Activated CD4-positive, alpha-beta T cell treated with anti-CD3 and anti-CD28 coated beads for 24 hours (primary cell): ENCODE results near the gene OSBPL10.
A peak's percentile ranks its signal among the peaks of the same experiment; 100 is the strongest.

Experiments
- DNase-seq, 2 donors: peaks; one replicate each; pipeline ENCODE4 v3.0.0-alpha.2; 2020; ENCODE audit warnings: low read depth in 2 of 2

The OSBPL10 gene

GRCh38 chr3:31772758-31773473, 208.1 kb downstream of the OSBPL10 start:
- DNase-seq = no peak

DNA sequence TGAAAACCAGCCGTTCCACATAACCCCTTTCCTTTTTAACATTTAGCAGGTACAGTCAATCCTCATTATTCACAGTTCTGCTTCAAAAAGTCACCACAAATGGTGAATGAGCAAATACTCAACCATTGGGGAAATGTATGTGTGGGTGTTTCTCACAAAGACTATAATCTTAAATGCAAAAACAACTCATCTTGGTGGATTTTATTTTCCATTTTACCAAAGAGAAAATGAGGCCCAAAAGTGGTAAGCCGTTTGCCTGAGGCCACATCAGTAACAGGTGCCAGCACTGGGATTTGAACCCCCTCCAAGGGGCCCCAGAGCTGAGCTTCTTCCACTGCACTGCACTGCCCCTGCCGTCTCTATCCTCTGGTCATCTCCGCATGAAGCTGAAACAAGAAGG, 208.8 kb downstream of the OSBPL10 start:
- peak in 1 of 2 donors; percentile 19 for DNase-seq

DNA sequence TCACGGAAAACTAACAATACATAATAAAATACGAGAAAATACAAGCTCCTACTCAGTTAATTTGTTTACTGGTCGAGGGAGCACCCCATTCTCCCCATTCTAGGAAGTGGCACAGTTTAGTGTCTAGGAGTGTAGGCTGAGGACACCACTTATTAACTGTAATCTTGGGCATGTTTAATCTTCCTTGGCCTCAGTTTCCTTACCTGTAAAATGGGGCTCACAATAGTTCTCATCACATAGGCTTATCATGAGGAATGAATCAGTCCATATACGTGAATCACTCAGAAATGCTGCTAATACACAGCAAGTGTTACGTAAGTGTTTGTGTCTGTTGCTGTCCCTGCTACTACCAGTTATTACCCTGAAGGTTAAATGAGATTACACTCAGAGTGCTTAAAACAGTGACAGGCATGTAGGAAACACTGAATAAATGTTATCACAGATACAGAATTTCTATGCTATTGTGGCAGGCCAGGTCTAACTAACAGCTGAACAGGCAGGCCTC, 210.2 kb downstream of the OSBPL10 start:
- DNase-seq = no peak

DNA sequence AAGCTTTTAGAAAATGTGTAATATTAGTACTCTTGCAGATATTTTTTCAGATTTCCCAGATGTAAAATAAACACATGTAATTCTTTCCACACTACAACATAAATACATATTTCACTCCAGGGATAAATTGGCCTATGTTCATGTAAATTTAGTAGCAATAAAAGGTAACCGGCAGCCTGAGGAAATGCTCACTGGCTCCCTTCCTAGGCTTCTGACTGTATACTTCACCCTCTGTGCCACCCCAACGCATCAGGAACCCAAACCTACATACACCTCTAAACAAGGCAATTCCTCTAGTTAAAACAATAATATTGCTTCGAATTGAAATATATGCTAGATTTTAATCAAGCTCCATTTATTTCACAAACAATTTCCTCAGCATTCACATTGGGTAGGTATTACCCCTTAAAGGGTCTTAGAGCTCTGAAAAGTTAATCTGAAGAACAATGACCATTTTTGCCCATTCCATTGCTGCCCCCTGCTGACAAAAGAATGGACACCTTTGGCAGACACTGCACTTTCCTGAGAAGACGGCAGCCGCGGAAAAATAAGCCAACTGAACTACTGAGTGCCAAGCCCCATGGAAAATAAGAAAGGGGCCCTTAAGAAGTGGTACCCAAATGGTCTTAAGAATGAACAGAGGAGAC, 212.5 kb downstream of the OSBPL10 start:
- peak; percentile 30 to 31 for DNase-seq

GRCh38 chr3:31767920-31768319, 213.1 kb downstream of the OSBPL10 start:
- no peak for DNase-seq

DNA sequence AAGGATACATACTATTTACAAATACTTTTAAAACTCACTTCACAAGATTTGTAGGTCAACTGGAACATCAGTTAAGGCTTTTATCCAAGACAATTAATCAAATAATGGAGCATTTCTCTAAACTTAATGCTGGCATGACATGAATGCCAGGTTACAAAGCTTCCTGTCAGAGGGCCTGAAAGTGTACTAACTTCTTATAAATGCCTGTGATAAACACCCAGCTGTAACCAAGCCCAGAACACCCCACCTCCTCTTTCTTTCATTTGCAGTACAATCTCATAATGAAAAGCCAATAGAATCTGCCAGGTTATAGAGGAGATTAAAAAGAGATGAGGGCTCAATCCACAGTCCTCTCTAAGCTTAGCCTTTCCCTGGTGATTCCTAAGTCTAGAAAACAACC, 214.4 kb downstream of the OSBPL10 start:
- no peak for DNase-seq

- no peak for DNase-seq
Observed at GRCh38 chr3:31765871-31766270, 215.2 kb downstream of the OSBPL10 start.

DNA sequence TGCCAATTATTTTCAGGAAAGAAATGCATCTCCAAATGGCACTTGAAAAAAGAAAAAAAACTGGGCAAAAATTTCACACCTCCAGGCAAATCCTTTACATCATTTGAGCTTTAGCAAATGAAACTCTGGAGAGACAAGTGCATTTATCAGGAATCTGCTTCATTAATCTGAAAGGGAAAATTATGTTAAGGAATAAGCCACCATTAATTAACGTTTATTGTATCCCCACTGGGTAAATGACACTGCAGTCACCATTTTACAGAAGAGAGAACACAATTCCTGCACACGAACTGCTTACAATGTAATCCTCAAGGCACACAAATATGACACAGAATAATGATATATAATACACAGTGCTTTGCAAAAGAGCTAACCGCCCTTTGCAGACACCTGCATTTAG, 217.3 kb downstream of the OSBPL10 start:
- no peak for DNase-seq

DNA sequence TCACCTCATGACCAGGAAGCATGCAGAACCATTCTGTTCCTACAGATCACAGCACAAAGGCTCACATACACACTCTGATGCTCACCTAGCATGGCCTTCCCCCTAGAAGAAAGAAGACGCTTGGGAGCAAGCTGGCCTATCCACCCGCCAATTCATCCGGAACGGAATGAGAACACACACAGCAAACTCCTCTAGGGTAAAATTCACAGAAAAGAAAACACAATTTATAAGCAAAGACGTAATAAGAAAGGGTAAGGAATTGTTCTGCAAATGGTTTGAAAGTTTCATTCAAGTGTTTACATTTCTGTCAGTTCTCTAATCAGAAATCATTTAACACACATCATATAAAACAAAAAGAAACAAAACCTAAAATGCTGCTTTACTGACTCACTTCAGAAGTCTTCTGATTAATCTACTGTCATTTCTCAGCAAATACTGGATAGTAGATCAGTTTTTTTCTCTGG, 218.1 kb downstream of the OSBPL10 start:
- no peak for DNase-seq

DNA sequence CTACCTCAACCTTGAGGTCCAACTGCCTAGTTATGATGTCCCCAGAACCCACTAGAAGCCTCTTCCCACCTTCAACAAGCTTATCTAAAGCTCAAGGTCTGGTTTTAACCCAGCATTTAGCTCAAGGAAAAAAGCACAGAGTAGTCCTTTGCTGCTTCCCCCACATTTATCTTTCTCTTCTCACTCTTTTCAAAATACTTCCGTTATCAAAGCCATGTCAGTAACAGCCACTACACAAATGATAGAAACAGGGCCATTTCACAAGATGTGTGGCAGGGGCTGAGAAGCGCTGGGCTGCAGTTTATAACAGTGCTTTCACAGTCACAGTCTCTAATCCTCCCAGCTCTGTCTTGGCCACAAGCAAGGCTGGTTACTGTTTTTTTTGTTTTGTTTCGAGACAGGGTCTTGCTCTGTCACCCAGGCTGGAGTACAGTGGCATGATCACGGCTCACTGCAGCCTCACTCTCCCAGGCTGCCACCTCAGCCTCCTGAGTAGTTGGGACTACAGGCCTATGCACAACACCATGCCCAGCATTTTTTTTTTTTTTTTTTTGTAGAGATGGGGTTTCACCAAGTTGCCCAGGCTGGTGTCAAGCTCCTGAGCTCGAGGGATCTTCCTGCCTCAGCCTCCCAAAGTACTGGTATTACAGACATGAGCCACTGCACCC, 218.8 kb downstream of the OSBPL10 start:
- DNase-seq = no peak

DNA sequence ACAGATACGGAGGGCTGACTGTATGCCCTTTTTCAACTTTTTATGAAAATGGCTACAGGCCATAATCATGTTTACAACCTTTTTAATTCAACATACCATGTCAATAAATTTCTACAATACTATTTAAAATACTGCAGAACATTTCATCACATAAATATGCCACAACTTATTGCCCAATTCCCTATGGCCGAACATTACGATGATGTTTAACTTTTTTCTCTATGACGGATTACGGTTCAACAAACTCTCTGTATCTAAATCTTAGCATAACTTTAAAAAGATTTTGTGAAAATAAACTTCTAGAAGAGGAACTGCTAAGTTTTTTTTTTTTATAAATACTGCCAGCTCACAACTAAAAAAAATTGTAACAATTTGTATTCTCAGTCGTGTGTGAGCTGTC, 220.4 kb downstream of the OSBPL10 start:
- no peak for DNase-seq

- no peak for DNase-seq
Observed at GRCh38 chr3:31758322-31758965, 222.6 kb downstream of the OSBPL10 start.

- peak in 1 of 2 donors; percentile 6 for DNase-seq
Observed at GRCh38 chr3:31755926-31756658, 225.0 kb downstream of the OSBPL10 start.

DNA sequence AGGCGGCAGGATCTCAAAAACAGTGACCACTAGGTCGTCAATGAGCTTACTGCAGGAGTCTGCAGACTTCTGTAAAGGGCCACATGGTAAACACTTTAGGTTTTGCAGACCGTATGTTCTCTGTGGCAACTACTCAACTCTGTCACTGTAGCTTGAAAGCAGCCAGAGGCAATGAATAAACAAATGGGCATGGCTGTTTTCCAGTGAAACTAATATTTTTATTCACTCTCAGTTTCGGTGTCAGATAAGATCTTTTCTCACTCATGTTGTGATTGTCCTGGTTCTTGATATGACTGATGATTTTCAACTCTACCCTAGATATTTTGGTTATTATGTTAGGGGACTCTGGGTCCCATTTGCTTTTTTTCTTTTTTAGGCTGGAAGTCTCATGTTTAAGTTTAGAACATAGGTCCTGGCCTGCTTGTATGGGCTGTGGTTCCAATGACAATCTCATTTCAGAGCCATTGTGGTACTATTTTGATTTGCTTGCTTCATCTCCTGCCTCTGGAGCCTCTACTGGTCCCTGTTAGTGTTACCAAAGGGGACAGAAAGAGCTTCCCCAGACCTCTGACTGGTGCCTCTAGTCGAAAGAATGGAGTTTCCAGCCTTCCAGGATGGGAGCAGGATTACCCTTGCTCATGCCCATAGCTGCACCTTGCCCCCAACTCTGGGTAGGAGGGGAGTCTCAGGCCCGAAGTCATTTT, 226.3 kb downstream of the OSBPL10 start:
- no peak for DNase-seq

DNA sequence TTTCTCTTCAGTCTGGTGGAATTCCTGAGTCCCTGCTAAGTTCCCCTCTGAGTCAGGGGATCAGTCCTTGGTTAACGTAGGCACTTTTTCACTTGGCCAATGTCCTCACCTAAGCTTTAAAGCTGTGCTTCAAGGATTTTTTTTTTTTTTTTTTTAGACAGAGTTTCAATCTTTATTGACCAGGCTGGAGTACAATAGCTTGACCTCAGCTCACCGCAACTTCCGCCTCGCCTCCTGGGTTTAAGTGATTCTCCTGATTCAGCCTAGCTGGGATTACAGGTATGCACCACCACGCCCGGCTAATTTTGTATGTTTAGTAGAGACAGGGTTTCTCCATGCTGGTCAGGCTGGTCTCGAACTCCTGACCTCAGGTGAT, 228.0 kb downstream of the OSBPL10 start:
- no peak for DNase-seq

GRCh38 chr3:31752305-31753049, 228.6 kb downstream of the OSBPL10 start:
- no peak for DNase-seq

DNA sequence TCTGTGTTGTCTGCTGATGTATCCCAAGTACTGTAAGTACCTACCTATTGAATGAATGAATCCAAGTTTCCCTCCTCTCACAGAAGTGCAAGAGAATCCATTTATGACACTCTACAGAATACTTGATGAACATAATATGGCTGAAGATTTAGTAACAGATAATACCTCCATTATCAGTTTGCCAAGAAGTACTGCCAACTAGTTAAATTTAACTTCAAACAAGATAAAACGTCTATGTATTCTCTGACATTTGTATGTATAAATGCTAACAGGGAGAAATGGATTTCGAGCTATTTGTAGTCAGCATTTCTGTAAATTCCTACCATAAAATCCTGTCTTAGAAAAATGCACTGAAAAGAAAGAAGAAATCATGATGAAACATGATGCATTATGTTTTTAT, 230.7 kb downstream of the OSBPL10 start:
- no peak for DNase-seq

- no peak for DNase-seq
Observed at GRCh38 chr3:31748933-31749295, 232.1 kb downstream of the OSBPL10 start.

DNA sequence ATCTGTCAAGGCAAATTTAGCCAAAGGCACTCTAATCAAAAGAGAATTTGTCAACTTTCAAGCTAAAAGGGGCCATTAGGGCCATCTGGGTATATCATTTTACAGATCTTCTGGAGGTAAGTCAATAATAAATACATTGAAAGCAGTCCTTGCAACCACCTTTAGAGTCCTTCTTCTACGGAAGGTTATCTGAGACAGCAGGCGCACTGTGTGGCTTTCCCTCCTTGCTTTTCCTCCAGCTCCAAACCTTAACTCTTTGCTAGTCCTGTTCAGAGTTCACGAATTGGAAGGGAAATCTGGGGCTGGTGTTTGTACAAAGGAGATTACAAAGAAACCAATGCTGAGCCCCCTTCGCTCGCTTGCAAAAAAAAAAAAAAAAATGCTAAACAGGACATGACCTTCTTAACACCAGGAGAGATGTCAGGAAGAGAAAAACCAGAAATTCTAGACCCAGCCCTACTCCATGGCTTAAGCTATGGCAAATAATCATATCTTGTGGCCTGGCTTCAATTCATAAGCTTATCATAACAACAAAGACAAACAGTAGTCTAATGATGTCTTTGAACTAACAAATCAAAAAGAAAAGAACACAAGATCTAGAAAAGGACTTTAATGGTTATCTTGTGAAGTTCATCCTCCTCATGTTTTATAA, 232.7 kb downstream of the OSBPL10 start:
- DNase-seq = no peak

GRCh38 chr3:31747785-31748184, 233.3 kb downstream of the OSBPL10 start:
- no peak for DNase-seq
